GM23248 (cell line): Measurements from ENCODE around the gene MYL7. TPM values are rescaled to one million over a fixed set of nuclear protein-coding genes. Genes with fewer than 3 reads are reported as not detected.

Experiments used
- DNase-seq: peaks from one replicate; pipeline ENCODE4 v3.0.0-alpha.2; 2015
- H2AFZ ChIP-seq: fragments of 200-600 bp; sonication (generic); 2 replicates; pipeline ENCODE4 v1.6.1; 2016; ENCODE audit warnings: antibody characterized with exemption
- H3F3A ChIP-seq: fragments of 200-600 bp; sonication (generic); 2 replicates; pipeline ENCODE4 v1.6.1; 2016; ENCODE audit warnings: mild to moderate bottlenecking, antibody characterized with exemption, mixed run types; ENCODE audit not compliant: insufficient read depth
- H3K27ac ChIP-seq: fragments of 200-600 bp; sonication (generic); 2 replicates; pipeline ENCODE4 v1.5.1; 2016; ENCODE audit warnings: mild to moderate bottlenecking
- H3K27me3 ChIP-seq: fragments of 200-600 bp; sonication (generic); replicated peaks from 2 replicates; pipeline ENCODE4 v1.6.1; 2016; ENCODE audit warnings: mild to moderate bottlenecking; ENCODE audit not compliant: insufficient read depth
- H3K36me3 ChIP-seq: fragments of 200-600 bp; sonication (generic); 2 replicates; pipeline ENCODE4 v1.6.1; 2016; ENCODE audit warnings: low read depth, mild to moderate bottlenecking
- H3K4me1 ChIP-seq: fragments of 200-600 bp; sonication (generic); 2 replicates; pipeline ENCODE4 v1.6.1; 2016; ENCODE audit warnings: mild to moderate bottlenecking; ENCODE audit not compliant: insufficient read depth
- H3K4me2 ChIP-seq: fragments of 200-600 bp; sonication (generic); one replicate; pipeline ENCODE4 v1.6.1; 2016; ENCODE audit warnings: mild to moderate bottlenecking; ENCODE audit not compliant: unreplicated experiment
- H3K4me3 ChIP-seq: fragments of 200-600 bp; sonication (generic); 2 replicates; pipeline ENCODE4 v1.5.1; 2016; ENCODE audit warnings: mild to moderate bottlenecking
- H3K79me2 ChIP-seq: fragments of 200-600 bp; sonication (generic); 2 replicates; pipeline ENCODE4 v1.6.1; 2016; ENCODE audit warnings: mild to moderate bottlenecking; ENCODE audit not compliant: insufficient read depth
- H3K9ac ChIP-seq: fragments of 200-600 bp; sonication (generic); 2 replicates; pipeline ENCODE4 v1.6.1; 2016; ENCODE audit warnings: mild to moderate bottlenecking
- H3K9me2 ChIP-seq: fragments of 200-600 bp; sonication (generic); 2 replicates; pipeline ENCODE4 v1.6.1; 2016; ENCODE audit warnings: mixed run types, mild to moderate bottlenecking, moderate library complexity; ENCODE audit not compliant: insufficient read depth
- H3K9me3 ChIP-seq: fragments of 200-600 bp; sonication (generic); one replicate; pipeline ENCODE4 v1.6.1; 2017; ENCODE audit warnings: low read depth
- H4K20me1 ChIP-seq: fragments of 200-600 bp; sonication (generic); 2 replicates; pipeline ENCODE4 v1.6.0; 2016; ENCODE audit not compliant: insufficient read depth
- EZH2 ChIP-seq: fragments of 200-600 bp; sonication (generic); IDR thresholded peaks from 2 replicates; pipeline ENCODE4 v1.6.1; 2018; ENCODE audit warnings: antibody characterized with exemption, mild to moderate bottlenecking; ENCODE audit not compliant: insufficient read depth, poor library complexity, severe bottlenecking
- EZH2phosphoT487 ChIP-seq: fragments of 200-600 bp; sonication (generic); IDR thresholded peaks from 2 replicates; pipeline ENCODE4 v1.6.1; 2018; ENCODE audit warnings: antibody characterized with exemption, moderate library complexity, mild to moderate bottlenecking, low read depth; ENCODE audit not compliant: insufficient read depth
- WGBS, 2 experiments: methylation state at CpG; one replicate each; pipeline ENCODE4 v1.1.6; 2015 to 2017; ENCODE audit warnings: low lambda C conversion rate in 2 of 2, low coverage in 1 of 2; ENCODE audit errors: missing lambda C conversion rate in 2 of 2; 5-methylcytosine and 5-hydroxymethylcytosine counted together
- in situ Hi-C: fragments of 300-500 bp; cut with MboI; formaldehyde crosslinking; loops from 2 replicates; pipeline ENCODE4 v1.15.0; 2020
- polyA plus RNA-seq: library from polyadenylated mRNA; unstranded; fragments of >200 nt; fragmentation: Nextera tagmentation; extraction: Ambion mirVana; gene quantifications from 2 replicates; pipeline ENCODE4 v1.2.1, GENCODE V29; 2016
- total RNA-seq: library from RNA; depleted of rRNA; stranded (reverse); fragments of >200 nt; shearing (Covaris generic); gene quantifications from 2 replicates; pipeline ENCODE4 v1.2.3, GENCODE V29; 2014

MYL7 gene
- total and polyA plus RNA-seq, 2 experiments from 2014 or later, result not detected

- no peak overlapping the region for H3K4me3 ChIP-seq
- H3K36me3 ChIP-seq, result no peaks in the 10 kb centered on the region
- in situ Hi-C loops, result no loop called here
- H4K20me1 ChIP-seq, result no peaks in the 10 kb centered on the region
- no peak overlapping the region for H3K4me2 ChIP-seq
- H3F3A ChIP-seq, result 0 out of 2 replicates have a peak, but pooled peaks cover 2% of the 10 kb centered on the region
- no peaks in the 10 kb centered on the region for H3K9me2 ChIP-seq
- H2AFZ ChIP-seq, result no peak overlapping the region
- TF ChIP-seq EZH2phosphoT487, result no peak
- TF ChIP-seq EZH2, result no peak
- no peak overlapping the region for H3K9ac ChIP-seq
- H3K27me3 ChIP-seq, result no peaks in the 10 kb centered on the region
- peaks cover 4% of the 10 kb centered on the region; the same call in 1 of the 2 replicates for H3K4me1 ChIP-seq
- no peaks in the 10 kb centered on the region for H3K9me3 ChIP-seq
- no peak for DNase-seq
- H3K27ac ChIP-seq, result no peak overlapping the region
- WGBS, 2 experiments, result 72 to 77% methylated on average over 13 to 15 of the region's 15 CpGs
- H3K79me2 ChIP-seq, result no peaks in the 10 kb centered on the region
Observed at GRCh38 chr7:44157116-44158080, 16.3 kb upstream of the MYL7 start.

GRCh38 chr7:44156453-44157010 lies 15.4 kb upstream of the MYL7 start:
- H3K9me3 ChIP-seq, result no peaks in the 10 kb centered on the region
- no peaks in the 10 kb centered on the region for H3K36me3 ChIP-seq
- no peaks in the 10 kb centered on the region for H3K79me2 ChIP-seq
- 42 to 57% methylated on average over 4 of the region's 4 CpGs for WGBS, 2 experiments
- H3K9ac ChIP-seq, result no peak overlapping the region
- no peaks in the 10 kb centered on the region for H3K9me2 ChIP-seq
- no peaks in the 10 kb centered on the region for H4K20me1 ChIP-seq
- no peak overlapping the region for H3K4me2 ChIP-seq
- H3K27ac ChIP-seq, result no peak overlapping the region
- in situ Hi-C loops, result no loop called here
- no peaks in the 10 kb centered on the region for H3F3A ChIP-seq
- no peak for DNase-seq
- TF ChIP-seq EZH2, result no peak
- no peak for TF ChIP-seq EZH2phosphoT487
- no peaks in the 10 kb centered on the region for H3K4me1 ChIP-seq
- H3K27me3 ChIP-seq, result no peaks in the 10 kb centered on the region
- no peak overlapping the region for H2AFZ ChIP-seq
- no peak overlapping the region for H3K4me3 ChIP-seq

- 61 to 69% methylated on average over 8 of the region's 8 CpGs for WGBS, 2 experiments
- Histone ChIP-seq H3K9me2 (no peaks in the 10 kb centered on the region), H2AFZ (no peak overlapping the region), H3K36me3 (no peaks in the 10 kb centered on the region), H3K9ac (no peak overlapping the region), H3K4me1 (no peaks in the 10 kb centered on the region), H3F3A (no peaks in the 10 kb centered on the region), H3K4me3 (no peak overlapping the region), H3K27ac (no peak overlapping the region), H3K79me2 (no peaks in the 10 kb centered on the region), H3K4me2 (no peak overlapping the region), H3K27me3 (no peaks in the 10 kb centered on the region), H4K20me1 (no peaks in the 10 kb centered on the region), H3K9me3 (no peaks in the 10 kb centered on the region)
- no peak for TF ChIP-seq EZH2phosphoT487
- TF ChIP-seq EZH2, result no peak
- no peak for DNase-seq
- in situ Hi-C loops, result no loop called here
Observed at GRCh38 chr7:44155191-44156185, 14.4 kb upstream of the MYL7 start.

- H3K4me1 ChIP-seq, result no peaks in the 10 kb centered on the region
- H3K9me2 ChIP-seq, result no peaks in the 10 kb centered on the region
- TF ChIP-seq EZH2phosphoT487 (no peak), EZH2 (no peak)
- H3K27ac ChIP-seq, result no peak overlapping the region
- no peaks in the 10 kb centered on the region for H3K36me3 ChIP-seq
- H3K4me3 ChIP-seq, result no peak overlapping the region
- H3K9ac ChIP-seq, result no peak overlapping the region
- no peaks in the 10 kb centered on the region for H3F3A ChIP-seq
- DNase-seq, result no peak
- no peaks in the 10 kb centered on the region for H3K79me2 ChIP-seq
- in situ Hi-C loops, result no loop called here
- no peak overlapping the region for H2AFZ ChIP-seq
- H3K9me3 ChIP-seq, result no peaks in the 10 kb centered on the region
- 88 to 93% methylated on average over 3 of the region's 3 CpGs for WGBS, 2 experiments
- H3K27me3 ChIP-seq, result no peaks in the 10 kb centered on the region
- H3K4me2 ChIP-seq, result no peak overlapping the region
- no peaks in the 10 kb centered on the region for H4K20me1 ChIP-seq
Observed at GRCh38 chr7:44154703-44155102, 13.6 kb upstream of the MYL7 start.
